NCI-H187 treated with DMSO at 0.1 percent for 48 hours (cell line): ENCODE data around the gene LTBP2.
A peak's percentile ranks its signal among the peaks of the same experiment; 100 is the strongest.

Experiments
- DNase-seq: peaks from one replicate; lab custom pipeline; 2025; lab: John Stamatoyannopoulos, UW

The LTBP2 gene

DNA sequence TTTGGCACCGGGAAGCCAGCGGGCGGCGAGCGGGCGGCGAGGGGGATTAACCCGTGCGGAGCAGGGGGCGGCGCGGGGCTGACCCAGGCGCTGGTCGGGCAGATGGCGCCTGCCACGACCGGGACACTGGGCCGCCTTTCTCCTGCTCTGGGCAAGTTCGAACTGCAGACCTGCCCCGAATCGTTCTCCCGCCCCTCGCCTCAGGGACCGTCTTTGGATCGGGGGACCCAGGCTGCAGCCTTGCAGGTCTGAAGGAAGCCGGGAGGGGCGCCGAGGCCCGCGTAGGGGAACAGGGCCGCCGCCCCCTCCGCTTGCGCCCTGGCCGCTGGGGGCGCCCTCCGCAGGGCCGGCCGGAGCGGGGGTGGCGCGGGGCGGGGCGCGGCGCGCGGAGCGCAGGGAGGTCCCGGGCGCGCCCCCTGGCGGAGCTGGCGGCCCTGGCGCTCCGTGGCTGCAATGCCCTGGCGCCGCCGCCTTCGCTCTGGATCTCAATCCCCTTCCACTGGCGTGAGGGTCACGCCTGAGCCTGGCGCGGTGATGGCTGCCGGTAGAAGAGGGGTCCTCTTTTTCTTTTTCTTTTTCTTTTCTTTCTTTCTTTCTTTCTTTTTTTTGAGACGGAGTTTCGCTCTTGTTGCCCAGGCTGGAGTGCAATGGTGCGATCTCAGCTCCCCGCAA, 449 bp upstream of the LTBP2 start:
- DNase-seq: no peak

DNA sequence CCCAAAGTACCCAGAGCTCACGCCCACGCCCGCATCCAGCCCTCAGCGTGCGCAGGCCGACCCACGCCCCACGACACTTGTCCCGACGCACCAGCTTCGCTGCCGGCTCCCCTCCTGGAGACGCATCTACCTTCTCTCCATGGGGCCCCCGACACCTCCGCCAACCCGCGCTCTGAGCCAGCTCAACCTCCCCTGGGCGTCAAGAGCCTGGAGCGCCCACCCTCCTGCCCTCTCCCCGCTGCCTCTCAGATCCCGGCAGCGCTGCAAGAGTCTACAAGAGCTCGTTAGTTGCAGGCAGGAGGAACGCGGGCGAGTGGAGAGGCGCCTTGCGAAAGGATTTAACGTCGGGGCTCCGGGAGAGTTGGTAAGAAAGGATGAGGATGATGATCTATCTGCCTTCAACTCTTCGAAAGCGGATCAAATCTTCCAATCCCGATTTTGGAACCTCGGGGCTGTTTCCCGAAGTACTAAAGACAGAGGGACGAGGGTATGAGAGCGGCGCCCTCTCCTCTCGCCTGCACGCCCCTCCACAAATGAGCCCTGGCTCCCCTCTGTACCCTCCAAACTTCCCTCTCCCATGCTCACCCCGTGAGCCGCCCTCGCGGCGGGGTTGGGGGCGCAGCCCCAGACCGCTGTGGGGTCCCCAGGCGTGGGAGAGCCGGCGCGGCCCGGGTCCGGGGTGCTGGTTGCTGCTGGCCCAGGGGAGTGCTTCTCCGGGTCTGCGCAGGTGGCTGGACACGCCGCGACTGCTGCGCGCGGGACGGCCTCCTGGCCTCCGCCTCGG, 979 bp downstream of the LTBP2 start:
- no peak for DNase-seq

DNA sequence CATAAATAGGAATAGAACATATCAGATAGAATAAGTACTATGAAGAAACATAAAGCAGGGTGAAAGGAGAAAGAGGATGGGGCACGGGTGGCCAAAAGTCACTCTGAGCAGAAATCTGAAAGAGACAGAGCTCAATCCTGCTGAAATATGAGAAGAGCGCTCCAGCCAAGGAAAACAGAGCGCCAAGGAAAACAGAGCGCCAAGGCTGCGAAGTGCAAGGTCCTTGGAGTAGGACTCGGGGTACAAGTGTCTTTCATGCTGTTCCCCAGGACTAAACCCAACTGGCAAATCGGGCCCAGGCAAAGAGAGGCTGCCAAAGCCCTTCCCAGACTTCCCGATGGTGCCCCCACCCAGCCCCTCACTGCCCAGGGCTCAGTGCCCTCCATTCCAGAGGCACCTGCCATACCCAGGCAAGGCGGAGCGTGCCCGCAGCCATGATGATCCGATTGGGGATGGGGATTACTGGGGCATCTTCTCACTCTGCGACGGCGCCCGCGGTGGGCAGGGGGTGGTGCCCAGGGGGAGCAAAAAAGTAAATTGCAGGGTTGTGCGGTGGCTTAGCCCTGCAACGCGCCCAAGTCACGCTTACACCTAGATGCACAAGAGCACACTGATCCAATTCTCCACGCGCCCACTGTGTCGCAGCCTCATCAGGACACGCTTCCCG, 1.7 kb downstream of the LTBP2 start:
- DNase-seq: no peak

DNA sequence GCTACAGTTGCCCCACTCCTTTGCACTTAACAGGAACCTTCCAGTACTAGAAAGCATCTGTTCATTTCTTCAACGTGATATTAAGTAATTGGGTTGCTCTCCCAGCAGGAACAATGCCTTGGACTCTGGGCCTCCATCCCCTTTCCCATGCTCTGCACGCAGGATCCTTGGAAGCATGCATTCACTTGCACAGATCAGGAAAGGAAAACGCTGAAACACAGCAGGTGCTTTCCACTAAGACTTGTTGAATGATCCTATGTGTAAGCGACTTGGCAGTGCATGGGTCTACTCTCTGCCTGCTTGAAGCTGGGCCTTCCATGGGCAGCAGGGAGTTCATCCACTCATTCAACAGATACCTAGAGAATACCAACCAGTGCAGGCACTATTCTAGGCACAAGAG, 2.3 kb downstream of the LTBP2 start:
- DNase-seq: no peak

DNA sequence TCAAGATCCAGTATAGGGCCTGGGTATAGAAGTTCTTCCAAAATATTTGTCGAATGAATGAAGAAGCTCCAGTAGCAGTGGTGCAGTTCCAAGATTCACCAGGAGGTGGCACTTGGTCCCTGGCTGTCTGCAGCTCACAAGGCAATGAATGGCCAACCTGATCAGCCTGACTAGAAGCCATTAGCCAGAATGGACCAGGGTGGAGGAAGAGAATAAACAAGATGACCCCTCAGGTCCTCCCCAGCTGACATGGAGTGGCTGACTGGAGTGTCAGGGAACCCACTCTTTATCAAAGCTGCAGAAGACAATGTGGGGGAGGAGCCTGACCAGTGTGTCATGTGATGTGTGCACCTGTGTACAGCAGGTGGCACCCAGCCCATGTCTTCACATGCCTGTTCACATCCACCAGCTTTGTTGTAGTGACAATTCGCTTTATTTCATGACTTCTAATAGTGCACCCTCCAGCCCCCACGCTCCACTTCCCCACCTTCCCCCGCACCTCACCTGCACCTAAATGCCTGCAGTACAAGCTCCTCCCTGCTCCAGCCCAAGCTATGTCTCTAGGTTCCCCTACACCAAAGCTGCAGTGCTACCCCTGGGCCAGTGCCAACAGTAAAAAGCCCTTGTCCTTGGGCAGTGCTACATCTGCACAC, 3.0 kb downstream of the LTBP2 start:
- DNase-seq: peak; percentile 79

DNA sequence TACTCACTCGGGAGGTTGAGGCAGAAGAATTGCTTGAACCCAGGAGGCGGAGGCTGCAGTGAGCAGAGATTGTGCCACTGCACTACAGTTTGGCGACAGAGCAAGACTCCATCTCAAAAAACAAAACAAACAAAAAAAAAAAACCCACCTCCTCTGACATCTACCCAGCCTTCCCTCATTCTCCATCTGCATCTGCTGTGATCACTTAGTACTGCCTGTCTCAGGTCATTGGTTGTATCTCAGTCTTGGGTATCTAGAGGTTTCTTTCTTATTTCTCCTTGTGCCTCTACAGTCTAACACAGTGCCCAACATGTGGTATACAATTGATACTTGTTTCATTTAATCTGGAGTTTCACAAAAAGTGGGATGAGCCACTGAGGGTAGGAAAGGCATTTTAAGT, 5.3 kb downstream of the LTBP2 start:
- DNase-seq: no peak

DNA sequence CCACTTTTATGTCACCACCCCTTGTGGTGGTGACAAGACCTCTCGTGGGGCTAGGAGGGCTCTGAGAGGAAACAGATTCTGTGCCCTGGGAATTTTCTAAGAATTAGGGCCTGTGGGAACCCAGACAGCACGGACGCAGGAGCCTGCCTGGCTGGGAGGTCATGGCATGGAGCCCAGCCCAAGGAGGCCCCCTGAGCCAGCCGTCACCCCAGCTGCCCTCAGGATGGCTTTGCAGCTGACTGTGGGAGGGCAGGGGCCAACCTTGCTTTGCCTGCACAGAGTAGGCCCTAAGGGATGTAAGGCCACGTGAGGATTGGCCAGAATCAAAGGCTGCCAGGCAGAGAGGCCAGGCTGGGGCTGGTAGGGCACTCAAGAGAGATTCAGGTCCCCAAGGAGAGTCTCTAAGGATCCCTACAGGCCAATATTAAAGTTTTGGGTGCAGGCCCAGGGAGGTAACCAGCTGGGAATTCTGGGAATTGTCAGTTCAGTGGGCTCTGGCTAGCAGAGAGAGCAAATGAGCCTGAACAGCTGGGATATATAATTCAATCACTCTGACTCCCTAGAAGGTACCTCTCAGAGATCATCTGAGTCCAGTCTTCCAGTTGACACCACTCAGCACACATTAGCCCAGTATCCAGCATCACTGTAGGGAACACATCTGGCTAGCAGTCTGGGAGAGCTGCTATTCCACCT, 6.4 kb downstream of the LTBP2 start:
- no peak for DNase-seq

DNA sequence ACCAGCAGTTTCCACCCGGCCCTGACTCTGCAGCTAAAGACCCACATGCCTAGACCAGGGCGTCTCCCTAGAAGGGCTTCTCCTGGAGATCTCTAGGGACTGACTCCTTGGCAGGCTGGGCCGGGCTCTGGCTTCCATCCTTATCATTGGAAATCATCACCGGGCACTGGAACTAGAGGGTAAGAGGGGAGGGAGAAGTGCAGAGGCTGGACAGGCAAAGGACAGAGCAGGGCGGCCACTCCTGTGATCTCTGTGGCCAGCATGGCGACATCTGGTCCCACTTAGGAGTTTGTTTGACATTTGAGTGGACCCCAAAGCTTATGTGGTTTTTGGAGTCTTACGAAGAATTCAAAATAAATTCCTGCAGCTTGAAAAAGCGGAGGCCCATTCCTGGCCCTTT, 7.1 kb downstream of the LTBP2 start:
- DNase-seq: no peak

DNA sequence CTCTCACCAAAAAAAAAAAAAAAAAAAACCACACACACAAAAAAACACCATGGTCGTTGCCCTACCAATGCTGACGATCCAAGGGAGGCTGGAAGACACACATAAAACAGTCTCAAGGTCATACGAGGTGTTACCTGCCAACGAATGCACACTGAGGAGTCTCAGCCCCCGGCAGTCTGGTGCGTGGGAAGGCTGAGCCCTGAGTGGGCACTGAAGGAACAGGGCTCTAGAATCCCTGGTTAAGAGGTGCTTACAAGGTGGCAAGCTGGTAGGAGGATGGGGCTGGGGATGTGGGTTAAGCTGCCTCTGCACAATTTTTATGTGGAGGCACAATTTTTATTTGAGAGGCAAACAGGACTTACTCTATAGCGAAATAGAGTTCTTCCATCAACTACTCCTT, 7.9 kb downstream of the LTBP2 start:
- DNase-seq: no peak

DNA sequence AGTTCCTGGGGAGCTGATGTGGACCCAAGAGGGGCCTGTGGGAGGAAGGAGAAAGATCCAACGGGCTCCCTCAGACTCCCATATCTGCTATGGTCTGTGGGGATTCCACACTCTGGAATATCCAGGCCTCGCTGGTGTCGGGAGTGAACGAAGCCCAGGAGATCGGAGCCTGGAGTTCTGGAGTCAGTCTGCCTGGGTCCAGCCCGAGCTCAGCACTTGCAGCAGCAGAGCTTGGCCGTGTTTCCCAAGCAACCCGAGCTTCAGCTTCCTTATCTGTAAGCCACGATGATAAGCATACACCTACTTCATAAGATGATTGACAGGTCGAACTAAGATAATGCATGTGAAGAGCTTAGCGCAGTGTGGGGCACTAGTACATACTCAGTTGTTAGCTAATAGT, 10.1 kb downstream of the LTBP2 start:
- DNase-seq: no peak

DNA sequence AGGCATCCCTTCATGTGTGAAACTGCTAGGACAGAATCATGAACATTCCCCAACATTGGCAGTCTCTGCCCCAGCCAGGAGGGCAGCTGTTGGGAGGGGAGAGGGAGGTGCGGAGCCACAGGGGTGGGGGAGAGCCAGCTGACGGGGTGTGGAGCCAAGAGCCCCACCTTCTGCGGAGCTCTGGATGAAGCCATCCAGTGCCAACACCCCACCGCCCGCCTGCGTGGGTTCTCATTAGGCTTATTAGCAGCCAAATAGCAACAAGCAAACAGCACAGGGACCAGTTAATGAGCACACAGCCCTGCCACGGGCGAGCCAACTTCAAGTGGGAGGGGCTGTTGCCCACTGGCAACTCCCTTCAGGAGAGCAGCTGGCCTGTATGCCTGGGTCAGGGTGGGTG, 12.1 kb downstream of the LTBP2 start:
- DNase-seq: no peak

DNA sequence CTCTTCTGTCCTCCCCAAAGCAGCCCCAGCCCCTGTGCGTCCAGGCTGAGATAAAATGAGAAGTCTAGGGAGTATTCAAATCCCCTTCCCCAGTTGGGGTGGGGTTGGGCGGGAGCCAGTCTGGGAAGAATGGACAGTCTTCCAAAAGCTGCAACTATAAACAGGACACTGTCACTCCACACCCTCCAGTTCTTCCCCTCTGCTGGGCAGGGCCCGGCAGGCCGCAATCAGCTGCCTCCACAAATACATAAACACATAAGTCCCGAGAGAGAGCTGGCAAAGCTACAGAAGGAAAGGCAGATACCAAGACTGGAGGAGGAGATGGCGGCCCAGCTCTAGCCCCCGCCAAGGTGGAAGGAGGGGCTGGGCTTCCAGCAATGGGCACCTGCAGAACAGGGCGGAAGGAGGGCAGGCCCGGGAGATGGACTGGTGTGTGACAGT, 12.7 kb downstream of the LTBP2 start:
- no peak for DNase-seq

DNA sequence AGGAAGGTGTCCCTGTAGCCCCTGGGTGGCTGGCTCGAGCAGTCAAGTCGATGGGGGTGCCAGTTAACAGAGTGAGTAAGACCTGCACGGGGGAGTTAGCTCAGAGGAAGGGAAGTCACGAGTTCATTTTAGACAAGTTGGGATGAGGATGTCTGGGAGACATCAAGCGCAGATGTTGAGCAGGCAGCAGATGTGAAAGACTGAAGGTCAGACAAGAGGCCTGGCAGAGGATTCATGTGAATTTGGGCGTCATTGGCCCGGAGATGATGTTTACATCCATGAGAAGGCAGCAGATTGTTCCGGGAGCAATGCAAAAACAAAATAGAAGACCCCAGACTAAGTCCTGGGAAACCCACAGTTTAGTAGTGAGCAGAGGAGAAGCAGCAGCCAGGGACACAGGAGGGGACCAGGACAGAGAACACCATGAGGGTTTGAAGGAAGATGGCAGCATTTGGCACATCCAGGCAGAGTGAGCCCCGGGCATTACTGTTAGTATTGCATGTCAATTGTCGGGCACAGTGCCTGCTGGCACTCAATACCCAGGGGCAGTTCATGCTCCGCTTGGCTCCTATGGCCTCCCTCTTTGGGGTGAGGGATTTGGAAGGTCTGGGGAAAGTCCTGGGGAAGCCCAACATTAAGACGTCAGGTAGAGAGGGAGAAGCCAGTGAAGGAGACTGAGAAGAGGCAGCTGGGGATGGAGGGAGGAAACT, 15.1 kb downstream of the LTBP2 start:
- no peak for DNase-seq

DNA sequence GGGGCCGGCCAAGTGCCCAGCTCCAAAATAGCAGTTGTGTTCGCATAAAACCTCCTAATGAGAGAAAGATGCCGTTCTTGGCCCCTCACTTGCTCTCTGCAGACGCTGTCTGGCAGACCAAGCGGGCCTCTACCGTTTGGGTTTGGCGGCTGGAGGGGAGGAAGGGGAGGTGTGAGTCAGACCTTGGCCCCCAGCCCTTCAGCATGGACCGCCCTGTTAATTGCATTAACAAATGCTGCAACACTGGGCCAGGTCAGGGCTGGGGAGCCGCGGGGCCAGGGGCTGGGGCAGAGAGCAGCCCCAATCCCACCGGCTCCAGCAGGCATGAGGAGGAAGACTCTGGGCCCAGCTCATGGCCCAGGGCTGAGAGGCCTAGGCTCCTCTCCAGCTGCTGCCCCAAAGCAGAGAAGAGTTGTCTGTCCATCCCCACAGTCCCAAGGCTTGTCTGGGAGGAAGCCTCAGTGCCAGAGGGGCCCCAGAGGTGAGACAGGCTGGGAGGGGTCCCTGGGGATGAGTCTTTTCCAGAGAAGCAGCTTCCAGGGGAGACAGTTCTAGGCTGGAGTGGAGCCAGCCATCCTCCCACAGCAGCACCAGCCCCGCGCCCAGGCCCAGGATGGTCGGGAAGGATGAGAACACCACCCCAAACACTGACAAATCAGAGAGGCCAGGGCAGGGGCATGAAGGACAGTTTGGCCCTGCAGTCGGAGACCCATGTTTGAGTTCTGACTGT, 16.9 kb downstream of the LTBP2 start:
- DNase-seq: no peak

DNA sequence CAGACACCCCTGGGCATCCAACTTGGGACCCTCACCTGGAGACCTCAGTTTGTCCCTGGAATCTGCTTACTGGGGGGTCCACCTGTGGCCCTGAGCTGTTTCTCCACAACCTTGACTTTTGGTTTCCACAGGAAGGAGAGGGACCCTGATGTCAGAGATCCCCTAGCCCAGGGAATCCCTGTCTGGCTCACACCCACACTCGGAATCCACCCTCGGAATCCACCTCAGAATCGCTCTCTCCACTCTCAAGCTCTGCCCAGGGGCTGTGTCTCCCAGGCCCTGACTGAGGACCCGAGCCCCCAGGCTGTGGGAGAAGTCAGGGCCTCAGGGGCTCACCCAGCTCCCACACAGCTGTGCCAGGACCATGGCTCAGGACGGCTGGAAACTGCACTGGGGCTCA, 17.4 kb downstream of the LTBP2 start:
- DNase-seq: no peak

DNA sequence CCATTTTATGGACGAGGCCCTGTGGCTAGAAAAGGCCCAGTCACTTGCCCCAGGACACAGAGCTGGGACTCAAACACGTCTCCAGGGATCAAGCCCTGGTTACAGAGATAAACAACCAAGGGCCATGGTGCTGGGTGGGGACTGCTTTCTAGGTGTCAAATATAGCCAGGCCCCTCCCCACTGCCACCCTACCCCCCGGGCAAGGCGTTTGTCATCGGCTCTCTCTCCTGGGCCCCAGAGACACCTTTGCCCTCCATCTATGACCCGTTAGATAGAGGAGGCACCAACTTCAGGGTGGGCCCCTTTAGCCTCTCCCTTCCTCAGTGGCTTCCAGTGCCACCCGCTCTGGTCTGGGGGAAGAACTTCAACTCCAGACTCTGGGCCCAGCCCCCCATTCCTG, 18.0 kb downstream of the LTBP2 start:
- no peak for DNase-seq

DNA sequence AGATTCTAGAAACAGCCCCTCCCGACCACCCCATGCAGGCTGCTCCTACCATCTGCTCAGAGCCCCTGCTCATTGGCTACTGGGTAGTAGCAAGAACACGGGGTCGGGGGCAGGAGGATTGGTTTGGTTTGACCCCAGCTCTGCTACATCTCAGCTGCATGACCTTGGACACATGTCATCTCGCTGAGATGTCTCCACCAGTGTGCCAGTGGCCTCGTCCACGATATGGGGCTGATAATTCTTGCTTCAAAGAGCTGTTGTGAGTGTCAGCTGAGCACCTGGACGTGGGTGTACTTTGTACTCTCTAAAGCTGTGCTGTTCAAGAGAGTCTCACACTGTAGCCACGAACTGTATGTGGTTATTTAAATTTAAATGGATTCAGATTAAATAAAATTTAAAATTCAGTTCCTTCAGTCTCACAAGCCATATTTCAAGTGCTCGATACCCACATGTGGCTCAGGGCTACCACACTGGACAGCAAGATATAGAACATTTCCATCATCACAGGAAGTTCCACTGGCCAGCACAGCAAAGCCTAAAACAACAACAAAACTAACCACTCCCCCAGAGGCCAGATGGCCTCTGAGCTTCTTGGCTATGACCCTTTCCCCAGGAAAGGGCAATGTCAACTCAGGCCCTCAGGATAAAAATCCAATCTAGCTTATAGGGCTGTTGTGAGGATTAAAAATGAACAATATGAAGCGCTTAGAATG, 18.6 kb downstream of the LTBP2 start:
- no peak for DNase-seq

DNA sequence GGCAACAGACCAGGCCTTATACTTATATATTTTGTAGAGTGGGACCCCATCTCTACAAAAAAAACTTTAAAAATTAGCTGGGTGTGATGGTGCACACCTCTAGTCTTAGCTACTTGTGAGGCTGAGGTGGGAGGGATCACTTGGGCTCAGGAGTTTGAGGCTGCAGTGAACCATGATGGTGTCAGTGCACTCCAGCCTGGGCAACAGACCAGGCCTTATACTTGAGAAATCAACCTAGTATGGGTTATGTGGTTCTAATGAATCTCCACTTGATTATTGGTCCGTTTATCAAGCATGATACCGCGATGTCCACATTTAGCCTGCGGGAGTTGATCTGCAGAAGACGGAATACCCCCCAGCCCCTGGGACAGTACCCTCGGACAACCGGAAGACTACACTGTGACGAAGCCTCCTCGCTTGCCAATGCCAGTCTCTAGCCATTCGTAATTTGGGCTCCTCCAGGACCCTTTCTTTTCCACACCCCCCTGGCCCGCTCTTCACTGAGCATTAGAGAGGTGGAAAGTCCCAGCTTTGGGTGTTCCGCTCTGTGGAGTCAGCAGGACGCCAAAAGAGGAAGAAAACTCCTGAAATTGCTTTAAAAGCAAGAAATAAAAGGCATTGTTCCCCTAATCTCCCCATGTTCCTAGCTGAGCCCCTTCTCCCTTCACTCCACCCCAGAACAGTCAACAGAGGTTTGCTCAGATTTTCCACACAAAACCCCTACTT, 19.4 kb downstream of the LTBP2 start:
- DNase-seq: no peak

DNA sequence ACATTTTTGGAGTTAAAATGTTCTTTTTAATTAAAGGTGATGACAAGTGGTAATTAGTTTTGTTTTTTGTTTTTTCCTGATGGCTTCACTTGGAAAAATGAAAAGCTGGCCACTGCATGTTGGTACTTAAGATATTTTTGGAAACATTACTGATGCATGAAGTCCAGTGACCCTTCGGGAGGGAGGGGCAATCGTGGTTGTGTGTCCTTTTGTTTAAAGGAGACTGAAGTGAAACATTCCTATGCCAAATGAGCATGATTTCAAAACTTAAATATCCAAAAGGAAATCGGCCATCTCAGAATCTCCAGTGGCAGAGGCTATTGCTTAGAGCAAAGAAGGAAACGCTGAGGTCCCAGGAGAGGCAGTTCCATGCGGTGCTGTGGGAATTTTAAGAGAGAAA, 20.1 kb downstream of the LTBP2 start:
- DNase-seq: no peak
